ENCODE results near the gene NRIP2. TPM values are rescaled to one million over a fixed set of nuclear protein-coding genes. Genes with fewer than 3 reads are reported as not detected.
"Not testable (repeated sequence)": the region's sequence is repeated elsewhere in the genome, so short reads cannot be mapped to it uniquely, and the experiment has no call there.

The NRIP2 gene
- total RNA-seq, 4 donors from 2014 or later, result 2.4 to 10.5 (median 7.0) TPM

DNA sequence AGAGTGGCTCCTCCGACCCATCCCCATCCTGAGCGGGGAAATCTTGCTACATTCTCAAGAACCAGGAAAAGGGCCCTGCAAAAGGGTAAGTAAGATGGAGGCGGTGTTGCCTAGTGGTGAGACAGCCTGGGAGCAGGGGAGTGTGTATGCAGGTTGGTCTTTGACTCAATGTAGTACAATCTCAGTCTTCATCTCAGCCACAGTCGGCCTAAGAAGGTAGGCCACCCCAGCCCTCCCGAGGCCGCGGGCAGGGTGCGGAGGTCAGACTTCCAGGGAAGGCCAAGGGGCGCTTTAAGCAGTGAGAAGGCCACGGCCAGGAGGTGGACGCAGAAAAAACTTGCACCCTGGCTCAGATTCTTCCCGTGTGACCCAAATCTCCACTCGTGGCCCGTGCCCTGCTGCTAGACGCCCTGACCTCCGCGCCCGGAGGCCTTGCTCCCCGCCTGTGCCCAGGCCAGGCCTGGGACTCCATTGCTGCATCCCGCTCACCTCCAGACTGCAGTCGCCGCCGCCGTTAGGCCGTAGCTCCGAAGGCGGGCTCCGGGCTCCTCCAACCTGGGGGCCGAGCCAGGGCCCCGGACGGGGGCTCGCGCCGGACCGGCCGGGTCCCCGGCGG lies 41.7 kb upstream of the NRIP2 start:
- Histone ChIP-seq H3K27ac (peak overlapping the region; percentile 92 to 95), H3K4me1 (peaks cover 0 to 12% of the 10 kb centered on the region in 2 donors), H3K36me3 (no peaks in the 10 kb centered on the region), H3K4me3 (peak overlapping the region; percentile 62 to 72), H3K27me3 (no peaks in the 10 kb centered on the region), H3K9me3 (no peaks in the 10 kb centered on the region)
- DNase-seq, result no peak
- intact Hi-C loops (cut with DNase I; ENCODE audit: low total_unique reads), result no loop called here
- TF ChIP-seq POLR2A (IDR thresholded peaks at IDR 0.05), result no peak
- TF ChIP-seq, protein P1, sequence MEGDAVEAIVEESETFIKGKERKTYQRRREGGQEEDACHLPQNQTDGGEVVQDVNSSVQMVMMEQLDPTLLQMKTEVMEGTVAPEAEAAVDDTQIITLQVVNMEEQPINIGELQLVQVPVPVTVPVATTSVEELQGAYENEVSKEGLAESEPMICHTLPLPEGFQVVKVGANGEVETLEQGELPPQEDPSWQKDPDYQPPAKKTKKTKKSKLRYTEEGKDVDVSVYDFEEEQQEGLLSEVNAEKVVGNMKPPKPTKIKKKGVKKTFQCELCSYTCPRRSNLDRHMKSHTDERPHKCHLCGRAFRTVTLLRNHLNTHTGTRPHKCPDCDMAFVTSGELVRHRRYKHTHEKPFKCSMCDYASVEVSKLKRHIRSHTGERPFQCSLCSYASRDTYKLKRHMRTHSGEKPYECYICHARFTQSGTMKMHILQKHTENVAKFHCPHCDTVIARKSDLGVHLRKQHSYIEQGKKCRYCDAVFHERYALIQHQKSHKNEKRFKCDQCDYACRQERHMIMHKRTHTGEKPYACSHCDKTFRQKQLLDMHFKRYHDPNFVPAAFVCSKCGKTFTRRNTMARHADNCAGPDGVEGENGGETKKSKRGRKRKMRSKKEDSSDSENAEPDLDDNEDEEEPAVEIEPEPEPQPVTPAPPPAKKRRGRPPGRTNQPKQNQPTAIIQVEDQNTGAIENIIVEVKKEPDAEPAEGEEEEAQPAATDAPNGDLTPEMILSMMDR (IDR thresholded peaks at IDR 0.05), result no peak

DNA sequence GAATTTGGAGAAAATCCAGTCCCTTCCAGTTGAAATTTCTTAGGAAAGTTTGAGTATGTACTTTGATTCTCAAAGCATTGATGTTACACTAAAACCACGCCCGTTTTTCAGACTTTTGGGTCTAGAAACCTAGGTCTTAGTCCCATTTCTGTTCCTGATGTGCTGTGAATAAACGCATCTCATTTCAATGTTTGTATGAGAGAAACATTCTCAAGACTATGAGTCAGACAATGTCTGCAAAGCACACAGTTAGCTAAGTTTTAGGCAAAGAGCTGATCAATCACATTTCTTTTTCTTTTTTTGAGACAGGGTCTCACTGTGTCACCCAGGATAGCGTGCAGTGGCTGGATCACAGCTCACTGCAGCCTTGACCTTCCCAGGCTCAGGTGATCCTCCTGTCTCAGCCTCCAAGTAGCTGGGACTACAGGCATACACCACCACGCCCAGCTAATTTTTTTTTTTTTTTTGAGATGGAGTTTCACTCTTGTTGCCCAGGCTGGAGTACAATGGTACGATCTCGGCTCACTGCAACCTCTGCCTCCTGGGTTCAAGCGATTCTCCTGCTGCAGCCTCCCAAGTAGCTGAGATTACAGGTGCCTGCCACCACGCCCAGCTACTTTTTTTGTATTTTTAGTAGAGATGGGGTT lies 34.3 kb upstream of the NRIP2 start:
- H3K36me3 ChIP-seq; H3K4me1 ChIP-seq; H3K27me3 ChIP-seq; H3K9me3 ChIP-seq; intact Hi-C loops (cut with DNase I; ENCODE audit: low total_unique reads); H3K4me3 ChIP-seq; DNase-seq; H3K27ac ChIP-seq: not testable (repeated sequence)

DNA sequence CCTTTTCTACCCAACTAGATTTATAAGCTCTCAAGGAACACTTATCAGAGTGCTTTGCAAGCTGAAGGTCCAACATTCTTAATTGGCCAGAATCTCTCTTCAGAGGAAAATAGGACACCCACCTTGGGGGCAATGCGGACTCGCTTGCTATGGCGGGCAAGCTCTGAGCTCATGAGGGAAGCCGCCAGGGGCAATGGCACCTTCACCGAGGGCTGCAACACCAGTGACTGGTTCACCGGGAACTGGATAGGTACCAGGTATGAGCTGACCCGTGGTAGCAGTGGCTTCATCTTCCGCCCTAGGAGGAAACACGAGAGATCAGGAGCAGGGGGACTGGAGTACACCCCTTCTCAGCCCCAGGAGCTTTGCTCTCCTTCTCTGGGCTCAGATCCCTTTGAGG lies 29.4 kb upstream of the NRIP2 start:
- H3K4me3 ChIP-seq, result no peak overlapping the region
- intact Hi-C loops (cut with DNase I; ENCODE audit: low total_unique reads), result no loop called here
- H3K27me3 ChIP-seq, result no peaks in the 10 kb centered on the region
- H3K4me1 ChIP-seq, result no peaks in the 10 kb centered on the region
- no peak overlapping the region for H3K27ac ChIP-seq
- no peaks in the 10 kb centered on the region for H3K9me3 ChIP-seq
- DNase-seq, result no peak
- no peaks in the 10 kb centered on the region for H3K36me3 ChIP-seq
- TF ChIP-seq, protein P1 (IDR thresholded peaks at IDR 0.05), result no peak
- no peak for TF ChIP-seq POLR2A (IDR thresholded peaks at IDR 0.05)

DNA sequence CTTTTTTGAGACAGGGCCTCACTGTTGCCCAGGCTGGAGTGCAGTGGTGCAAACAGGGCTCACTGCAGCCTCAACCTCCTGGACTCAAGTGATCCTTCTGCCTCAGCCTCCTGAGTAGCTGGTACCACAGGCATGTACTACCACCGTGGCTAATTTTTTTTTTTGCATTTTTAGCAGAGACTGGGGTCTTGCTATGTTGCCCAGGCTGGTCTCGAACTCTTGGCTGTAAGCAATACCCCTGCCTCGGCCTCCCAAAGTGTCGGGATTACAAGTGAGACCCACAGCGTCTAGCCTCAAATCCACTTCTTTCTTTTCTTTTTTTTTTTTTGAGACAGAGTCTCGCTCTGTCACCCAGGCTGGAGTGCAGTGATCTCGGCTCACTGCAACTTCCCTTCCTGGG lies 28.6 kb upstream of the NRIP2 start:
- H3K4me3 ChIP-seq; H3K36me3 ChIP-seq; H3K9me3 ChIP-seq; H3K4me1 ChIP-seq; intact Hi-C loops (cut with DNase I; ENCODE audit: low total_unique reads); H3K27me3 ChIP-seq; DNase-seq; H3K27ac ChIP-seq: not testable (repeated sequence)

DNA sequence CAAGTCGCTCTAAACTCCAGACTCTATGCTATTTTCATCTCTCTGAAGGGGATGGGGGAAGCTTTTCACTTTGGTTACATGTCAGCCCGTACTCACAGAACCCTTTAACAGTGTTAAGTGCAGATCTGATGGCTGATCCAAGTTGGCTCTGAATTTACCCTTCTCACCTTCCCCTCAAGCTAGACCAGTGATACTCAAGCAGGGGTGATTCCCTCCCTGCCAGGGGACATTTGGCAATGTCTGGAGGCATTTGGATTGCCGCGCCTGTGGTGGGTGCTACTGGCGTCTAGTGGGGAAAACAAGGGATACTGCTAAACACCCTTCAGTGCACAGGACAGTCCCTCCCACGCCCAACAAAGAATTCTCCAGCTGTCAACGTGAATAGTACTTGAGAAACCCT lies 28.0 kb upstream of the NRIP2 start:
- Histone ChIP-seq H3K9me3 (no peaks in the 10 kb centered on the region), H3K27me3 (no peaks in the 10 kb centered on the region), H3K27ac (no peak overlapping the region), H3K4me1 (no peaks in the 10 kb centered on the region), H3K36me3 (no peaks in the 10 kb centered on the region), H3K4me3 (no peak overlapping the region)
- intact Hi-C loops (cut with DNase I; ENCODE audit: low total_unique reads), result no loop called here
- DNase-seq, result no peak
- TF ChIP-seq, protein P1 (IDR thresholded peaks at IDR 0.05), result no peak
- no peak for TF ChIP-seq POLR2A (IDR thresholded peaks at IDR 0.05)

DNA sequence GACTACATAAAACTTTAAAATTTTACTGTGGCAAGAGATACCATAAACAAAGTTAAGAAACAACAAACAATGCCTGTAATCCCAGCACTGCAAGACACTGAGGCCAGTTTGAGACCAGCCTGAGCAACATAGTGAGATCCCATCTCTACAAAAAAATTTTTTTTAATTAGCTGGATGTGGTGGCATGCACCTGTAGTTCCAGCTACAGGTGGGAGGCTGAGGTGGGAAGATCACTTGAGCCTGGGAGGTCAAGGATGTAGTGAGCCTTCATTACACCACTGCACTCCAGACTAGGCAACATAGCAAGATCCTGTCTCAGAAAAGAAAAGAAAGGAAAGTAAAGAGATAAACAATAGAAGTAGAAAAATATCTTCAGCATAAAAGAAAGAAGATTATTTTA lies 25.3 kb upstream of the NRIP2 start:
- H3K27me3 ChIP-seq, result no peaks in the 10 kb centered on the region
- H3K4me1 ChIP-seq, result no peaks in the 10 kb centered on the region
- DNase-seq, result no peak
- intact Hi-C loops (cut with DNase I; ENCODE audit: low total_unique reads), result no loop called here
- no peak overlapping the region for H3K27ac ChIP-seq
- TF ChIP-seq, protein P1 (IDR thresholded peaks at IDR 0.05), result no peak
- TF ChIP-seq POLR2A (IDR thresholded peaks at IDR 0.05), result no peak
- H3K4me3 ChIP-seq, result no peak overlapping the region
- no peaks in the 10 kb centered on the region for H3K9me3 ChIP-seq
- H3K36me3 ChIP-seq, result no peaks in the 10 kb centered on the region
